Activated T-helper 1 cell treated with Interleukin-2 at 50 U/mL for 16 hours (primary cell): Measurements from ENCODE around the gene SYT9.
"Not testable (repeated sequence)": the region's sequence is repeated elsewhere in the genome, so short reads cannot be mapped to it uniquely, and the experiment has no call there.

Experiments
- DNase-seq: peaks from one replicate; pipeline ENCODE4 v3.0.0-alpha.2; 2020; ENCODE audit warnings: low read depth

The SYT9 gene

DNA sequence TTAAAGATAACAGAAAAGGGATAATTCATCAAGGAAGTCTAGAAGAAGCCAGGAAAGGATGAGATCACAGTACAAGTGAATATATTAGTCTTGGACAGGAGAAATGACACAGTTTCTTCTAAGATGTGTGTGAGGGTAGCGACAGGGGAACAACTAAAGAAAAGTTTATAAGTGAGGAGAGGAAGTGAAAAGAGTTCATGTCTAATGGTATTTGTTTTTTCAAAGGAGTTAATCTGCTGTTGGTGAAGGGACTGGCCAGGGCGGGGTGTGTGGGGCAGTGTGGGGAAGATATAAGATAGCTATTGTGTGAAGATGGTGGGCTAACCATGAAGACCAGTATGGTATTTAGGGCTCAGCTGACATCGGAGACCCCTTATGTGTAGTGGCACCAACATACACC is 254.5 kb downstream of the SYT9 start:
- no peak for DNase-seq

DNA sequence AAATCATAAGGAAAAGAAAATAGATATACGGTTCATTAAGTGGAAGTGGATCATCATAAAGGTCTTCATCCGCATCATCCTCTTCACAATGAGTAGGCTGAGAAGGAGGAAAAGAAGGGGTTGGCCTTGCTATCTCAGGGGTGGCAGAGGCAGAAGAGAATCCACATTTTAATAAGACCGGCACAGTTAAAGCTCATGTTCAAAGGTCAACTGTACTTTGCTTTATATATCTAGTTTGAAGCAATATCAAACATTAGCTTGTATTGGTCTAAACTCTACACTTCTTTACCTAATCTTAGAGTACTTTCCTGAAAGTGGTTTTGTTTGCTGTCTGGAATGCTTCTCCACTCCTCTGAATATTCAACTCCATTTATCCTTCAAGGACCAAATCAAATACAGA is 256.4 kb downstream of the SYT9 start:
- no peak for DNase-seq

DNA sequence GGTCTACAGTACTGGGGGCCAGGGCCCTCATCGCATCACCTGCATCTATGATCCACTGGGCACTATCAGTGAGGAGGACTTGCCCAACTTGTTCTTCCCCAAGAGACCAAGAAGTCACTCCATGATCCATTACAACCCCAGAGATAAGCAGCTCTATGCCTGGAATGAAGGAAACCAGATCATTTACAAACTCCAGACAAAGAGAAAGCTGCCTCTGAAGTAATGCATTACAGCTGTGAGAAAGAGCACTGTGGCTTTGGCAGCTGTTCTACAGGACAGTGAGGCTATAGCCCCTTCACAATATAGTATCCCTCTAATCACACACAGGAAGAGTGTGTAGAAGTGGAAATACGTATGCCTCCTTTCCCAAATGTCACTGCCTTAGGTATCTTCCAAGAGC is 258.3 kb downstream of the SYT9 start:
- no peak for DNase-seq

DNA sequence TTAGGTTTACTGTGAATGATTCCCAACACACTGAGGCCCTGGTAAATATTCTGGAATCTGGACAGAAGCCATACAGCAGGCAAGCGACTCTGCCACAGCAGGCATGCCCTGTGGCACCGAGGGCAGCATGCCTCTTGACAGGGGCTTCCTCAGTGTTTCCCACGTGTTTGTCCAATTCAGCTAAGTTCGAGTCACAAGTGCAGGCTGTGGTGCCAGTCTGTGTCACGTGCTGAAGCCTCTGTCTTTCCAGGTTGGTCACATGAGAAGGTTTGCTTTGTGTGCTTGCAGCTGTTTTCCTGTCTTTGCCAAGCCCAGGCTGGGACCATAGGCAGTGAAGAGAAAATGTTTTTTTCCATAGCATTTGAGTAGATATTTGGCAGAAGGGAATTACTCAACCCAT is 259.7 kb downstream of the SYT9 start:
- no peak for DNase-seq

DNA sequence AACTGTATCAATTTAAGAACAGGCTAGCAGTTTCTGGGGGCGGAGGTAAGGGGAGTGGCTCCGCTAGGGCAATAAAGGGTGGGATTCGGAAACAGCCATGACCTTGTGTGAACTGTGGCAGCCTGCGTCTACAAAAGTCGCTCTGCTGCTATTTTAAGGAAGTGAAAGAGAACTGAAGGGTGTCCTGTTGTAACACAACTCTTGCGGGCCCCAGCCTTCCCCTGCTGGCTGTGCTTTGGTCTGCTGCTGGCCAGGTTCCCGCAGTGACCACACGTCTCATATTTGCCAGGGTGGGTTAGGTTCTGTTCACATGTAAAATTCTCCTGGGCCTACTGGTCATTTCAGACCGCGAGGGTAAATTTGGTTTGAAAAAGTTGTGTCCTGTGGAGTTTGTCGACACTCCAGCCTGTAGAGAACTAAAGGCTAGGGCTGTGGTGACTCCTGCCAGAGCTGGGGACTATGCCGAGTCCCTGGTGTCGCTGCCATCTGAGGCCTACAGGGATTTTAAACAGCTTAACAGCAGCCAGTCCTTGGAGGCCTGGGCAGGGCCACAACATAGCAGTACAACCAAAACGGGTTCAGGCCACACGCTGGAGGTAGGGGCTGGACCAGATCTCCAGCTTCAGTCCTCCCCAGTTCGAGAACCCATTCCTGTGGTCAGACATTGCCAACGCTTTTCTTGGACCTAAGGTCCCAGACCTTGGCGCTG is 261.0 kb downstream of the SYT9 start:
- DNase-seq = no peak

DNA sequence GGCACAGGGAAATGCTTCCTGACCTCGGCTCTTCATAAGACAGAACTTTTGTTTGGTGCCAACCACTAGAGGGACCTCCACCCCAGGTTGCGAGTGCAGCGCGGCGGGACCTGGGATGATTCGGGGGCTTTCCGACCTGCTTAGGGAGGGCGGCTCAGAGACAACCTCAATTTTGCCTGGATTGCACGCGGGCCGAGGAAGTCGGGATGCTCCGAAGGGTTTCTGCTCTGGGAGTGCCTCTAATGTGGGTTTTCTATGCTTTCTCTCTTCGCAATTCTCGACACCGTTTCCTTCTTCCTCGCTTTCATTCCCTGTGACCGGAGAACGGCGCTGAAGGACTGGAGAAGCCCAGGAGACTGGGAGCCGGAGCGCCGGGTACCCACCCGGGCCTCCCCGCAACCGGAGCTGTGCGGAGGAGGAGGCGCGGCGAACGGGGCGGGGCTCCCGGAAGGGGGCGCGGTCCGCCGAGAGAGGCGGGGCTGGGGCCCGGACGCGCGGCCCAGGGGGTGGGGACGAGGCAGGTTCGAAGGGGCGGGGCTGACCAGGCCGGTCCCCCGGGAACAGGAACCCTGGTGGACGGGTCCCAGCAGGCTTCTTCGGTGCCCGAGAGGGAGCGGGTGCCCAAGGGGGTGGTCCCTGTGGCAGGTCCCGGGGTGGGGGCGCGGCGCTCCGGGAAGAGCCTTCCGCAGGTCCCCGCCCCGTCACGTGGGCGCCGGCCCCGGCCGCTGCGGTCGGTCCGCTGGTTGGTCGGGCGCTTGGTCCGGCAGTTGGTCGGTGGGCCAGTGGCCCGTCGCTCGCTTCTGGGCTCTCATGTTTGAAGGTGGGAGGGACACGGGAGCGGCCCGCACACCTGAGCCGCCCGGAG is 261.8 kb downstream of the SYT9 start, which contains the start of gene PPFIBP2:
Gene PPFIBP2 (plus strand): TSS at position 766 of the 865 bp plus-strand sequence. CDS start 35,477 bp downstream, outside the sequence.
- DNase-seq = peak; percentile 75

DNA sequence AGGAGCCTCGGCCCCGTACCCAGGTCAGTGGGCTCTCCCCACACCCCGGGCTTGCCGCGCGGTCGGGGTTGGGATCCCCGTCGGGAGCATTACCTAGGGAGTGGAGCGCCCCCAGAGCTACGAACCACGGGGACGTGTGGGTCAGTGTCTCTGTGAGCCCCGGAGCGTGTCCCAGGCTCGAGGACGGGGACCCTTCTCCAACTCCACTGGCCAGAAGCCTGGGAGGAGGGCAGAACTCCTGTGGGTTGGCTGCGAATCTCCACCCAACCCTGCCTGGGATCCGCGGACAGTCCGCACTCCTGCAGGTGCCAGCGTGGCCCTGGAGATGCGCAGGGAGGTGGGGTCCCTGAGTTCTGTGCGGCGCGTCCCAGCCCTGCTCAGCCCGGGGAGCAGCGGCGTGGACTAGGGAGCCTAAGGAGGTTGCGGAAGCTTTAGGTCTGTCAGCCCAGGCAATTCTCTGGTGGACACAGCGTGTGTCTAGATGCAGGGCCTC is 262.4 kb downstream of the SYT9 start:
- no peak for DNase-seq

DNA sequence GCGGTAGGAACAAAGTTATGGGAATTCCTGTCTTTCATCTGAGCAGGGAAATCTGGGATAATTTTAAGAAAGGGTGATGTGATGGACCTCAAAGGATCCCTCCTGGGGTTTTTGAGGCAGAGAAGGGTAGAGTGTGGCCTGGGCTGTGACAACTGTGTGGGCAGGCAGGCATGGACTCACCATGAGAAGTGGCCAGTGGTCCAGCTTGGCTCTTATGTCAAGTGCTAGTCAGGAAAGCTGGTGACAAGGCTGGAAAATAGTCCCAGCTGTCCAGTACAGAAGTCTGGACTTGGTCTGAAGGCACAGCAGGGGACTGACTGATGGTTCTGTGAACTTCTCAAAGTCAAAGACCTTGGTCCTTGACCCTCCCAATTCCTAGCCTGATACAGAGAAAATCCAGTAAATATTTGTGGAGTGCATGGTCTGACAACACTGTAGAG is 263.8 kb downstream of the SYT9 start:
- DNase-seq = no peak

DNA sequence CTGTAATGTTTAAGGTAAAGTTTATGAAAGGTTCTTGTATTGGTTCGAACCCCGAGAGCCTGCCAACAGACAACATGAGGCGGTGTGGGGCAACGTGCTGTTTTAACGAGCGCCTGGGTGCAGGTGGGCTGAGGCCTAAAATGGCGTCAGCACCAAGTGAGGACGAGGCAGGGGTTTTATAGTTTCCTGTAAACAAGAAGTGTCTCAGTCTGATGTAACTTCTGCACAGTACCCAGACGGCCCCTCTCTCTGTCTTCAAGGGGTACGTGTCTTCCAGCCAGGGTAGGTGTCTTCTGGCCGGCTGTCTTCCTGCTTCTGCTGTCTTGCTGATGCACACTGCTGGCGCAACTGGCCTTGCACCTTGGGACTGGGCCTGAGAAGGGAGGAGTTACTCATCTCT is 264.8 kb downstream of the SYT9 start:
- DNase-seq = no peak

DNA sequence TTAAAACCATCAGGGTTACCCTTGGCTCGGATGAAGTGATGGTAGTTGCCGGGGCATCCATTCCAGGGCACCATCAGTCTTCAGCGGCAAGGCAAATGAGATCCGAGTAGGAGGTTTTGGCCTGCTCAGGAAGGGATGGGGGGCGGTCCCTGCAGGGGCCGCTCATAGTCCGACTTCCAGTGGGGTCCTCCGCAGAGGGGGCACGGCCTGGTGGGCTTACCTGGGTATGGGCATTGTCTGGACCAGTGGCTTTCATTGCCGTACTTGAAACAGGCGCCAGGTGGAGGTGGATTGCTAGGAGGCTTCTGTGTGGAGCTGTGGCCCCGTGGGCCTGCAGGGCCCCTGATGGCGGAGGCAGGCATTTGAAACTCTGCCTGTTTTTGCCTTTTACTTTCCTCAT is 266.0 kb downstream of the SYT9 start:
- DNase-seq = not testable (repeated sequence)
